Measurements from ENCODE around the gene SRCAP. TPM values are rescaled to one million over a fixed set of nuclear protein-coding genes. Genes with fewer than 3 reads are reported as not detected.

The SRCAP gene
- total RNA-seq, 1 experiment from 2014 or later: 9.4 TPM

GRCh38 chr16:30658731-30659506 is 40.1 kb upstream of the SRCAP start:
- DNase-seq (ENCODE audit: low read depth in 1 of 2, low spot score in 2 of 2): peak in 1 of 2 experiments; percentile 100
- Histone ChIP-seq H3K4me3 (peak overlapping the region; percentile 56), H3K9me3 (replicated peaks) (no peaks in the 10 kb centered on the region), H3K27ac (peak overlapping the region; percentile 94), H3K27me3 (replicated peaks) (no peaks in the 10 kb centered on the region), H3K36me3 (peaks cover 68% of the 10 kb centered on the region), H3K4me1 (replicated peaks) (peaks cover 20% of the 10 kb centered on the region)

GRCh38 chr16:30659507-30660423 is 39.2 kb upstream of the SRCAP start:
- peaks cover 20% of the 10 kb centered on the region for H3K4me1 ChIP-seq (replicated peaks)
- H3K9me3 ChIP-seq (replicated peaks): no peaks in the 10 kb centered on the region
- H3K4me3 ChIP-seq: peak overlapping the region; percentile 56
- H3K27ac ChIP-seq: peak overlapping the region; percentile 94
- DNase-seq (ENCODE audit: low read depth in 1 of 2, low spot score in 2 of 2): no peak
- peaks cover 73% of the 10 kb centered on the region for H3K36me3 ChIP-seq
- no peaks in the 10 kb centered on the region for H3K27me3 ChIP-seq (replicated peaks)

GRCh38 chr16:30660424-30661261 is 38.3 kb upstream of the SRCAP start:
- Histone ChIP-seq H3K36me3 (peaks cover 73% of the 10 kb centered on the region), H3K27me3 (replicated peaks) (no peaks in the 10 kb centered on the region), H3K27ac (peak overlapping the region; percentile 94; the same call in 1 of the 2 replicates), H3K9me3 (replicated peaks) (no peaks in the 10 kb centered on the region), H3K4me3 (peak overlapping the region; percentile 56), H3K4me1 (replicated peaks) (peaks cover 20% of the 10 kb centered on the region)
- DNase-seq (ENCODE audit: low read depth in 1 of 2, low spot score in 2 of 2): no peak

DNA sequence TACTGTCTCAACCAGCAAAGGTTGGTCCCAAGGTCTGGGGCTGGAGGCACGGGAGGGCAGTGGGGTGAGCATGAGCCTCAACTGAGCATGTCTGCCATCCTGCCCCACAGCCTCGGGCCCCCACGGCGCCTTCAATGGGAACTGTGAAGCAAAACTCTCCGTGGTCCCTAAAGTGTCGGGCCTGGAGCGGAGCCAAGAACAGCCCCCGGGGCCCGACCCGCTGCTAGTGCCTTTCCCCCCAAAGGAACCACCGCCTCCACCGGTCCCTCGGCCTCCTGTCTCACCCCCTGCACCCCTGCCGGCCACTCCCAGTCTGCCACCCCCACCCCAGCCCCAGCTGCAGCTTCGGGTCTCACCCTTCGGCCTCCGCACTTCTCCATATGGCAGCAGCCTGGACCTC is 36.5 kb upstream of the SRCAP start:
- peaks cover 14% of the 10 kb centered on the region for H3K4me1 ChIP-seq (replicated peaks)
- no peak for DNase-seq (ENCODE audit: low read depth in 1 of 2, low spot score in 2 of 2)
- peaks cover 77% of the 10 kb centered on the region for H3K36me3 ChIP-seq
- H3K27ac ChIP-seq: no peak overlapping the region
- H3K27me3 ChIP-seq (replicated peaks): no peaks in the 10 kb centered on the region
- H3K9me3 ChIP-seq (replicated peaks): no peaks in the 10 kb centered on the region
- H3K4me3 ChIP-seq: no peak overlapping the region

GRCh38 chr16:30663038-30663437 is 35.9 kb upstream of the SRCAP start:
- Histone ChIP-seq H3K27me3 (replicated peaks) (no peaks in the 10 kb centered on the region), H3K4me3 (no peak overlapping the region), H3K27ac (no peak overlapping the region), H3K9me3 (replicated peaks) (no peaks in the 10 kb centered on the region), H3K4me1 (replicated peaks) (peaks cover 11% of the 10 kb centered on the region), H3K36me3 (peaks cover 83% of the 10 kb centered on the region)
- DNase-seq (ENCODE audit: low read depth in 1 of 2, low spot score in 2 of 2): no peak

GRCh38 chr16:30663820-30664219 is 35.2 kb upstream of the SRCAP start:
- H3K4me3 ChIP-seq: no peak overlapping the region
- H3K36me3 ChIP-seq: peaks cover 89% of the 10 kb centered on the region
- no peaks in the 10 kb centered on the region for H3K9me3 ChIP-seq (replicated peaks)
- DNase-seq (ENCODE audit: low read depth in 1 of 2, low spot score in 2 of 2): no peak
- H3K4me1 ChIP-seq (replicated peaks): peaks cover 11% of the 10 kb centered on the region
- H3K27ac ChIP-seq: no peak overlapping the region
- H3K27me3 ChIP-seq (replicated peaks): no peaks in the 10 kb centered on the region

DNA sequence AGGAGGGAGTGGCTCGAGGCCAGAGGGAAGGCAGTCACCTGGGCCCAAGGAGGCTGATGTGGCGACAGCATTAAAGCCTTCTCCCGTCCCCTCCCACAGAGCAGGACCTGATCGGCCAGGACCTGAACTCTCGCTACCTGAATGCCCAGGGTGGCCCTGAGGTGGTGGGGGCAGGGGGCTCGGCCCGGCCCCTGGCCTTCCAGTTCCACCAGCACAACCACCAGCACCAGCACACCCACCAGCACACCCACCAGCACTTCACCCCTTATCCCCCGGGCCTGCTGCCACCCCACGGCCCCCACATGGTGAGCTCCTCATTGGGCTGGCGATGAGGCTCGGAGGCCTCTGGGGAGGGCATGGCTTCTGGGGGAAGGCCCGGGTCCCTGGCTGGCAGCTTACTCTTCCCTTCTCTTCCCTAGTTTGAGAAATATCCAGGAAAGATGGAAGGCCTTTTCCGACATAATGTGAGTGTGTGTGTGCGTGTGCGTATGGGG is 34.3 kb upstream of the SRCAP start:
- H3K36me3 ChIP-seq: peaks cover 90% of the 10 kb centered on the region
- no peaks in the 10 kb centered on the region for H3K27me3 ChIP-seq (replicated peaks)
- no peak overlapping the region for H3K4me3 ChIP-seq
- H3K27ac ChIP-seq: no peak overlapping the region
- no peaks in the 10 kb centered on the region for H3K9me3 ChIP-seq (replicated peaks)
- DNase-seq (ENCODE audit: low read depth in 1 of 2, low spot score in 2 of 2): no peak
- peaks cover 11% of the 10 kb centered on the region for H3K4me1 ChIP-seq (replicated peaks)

DNA sequence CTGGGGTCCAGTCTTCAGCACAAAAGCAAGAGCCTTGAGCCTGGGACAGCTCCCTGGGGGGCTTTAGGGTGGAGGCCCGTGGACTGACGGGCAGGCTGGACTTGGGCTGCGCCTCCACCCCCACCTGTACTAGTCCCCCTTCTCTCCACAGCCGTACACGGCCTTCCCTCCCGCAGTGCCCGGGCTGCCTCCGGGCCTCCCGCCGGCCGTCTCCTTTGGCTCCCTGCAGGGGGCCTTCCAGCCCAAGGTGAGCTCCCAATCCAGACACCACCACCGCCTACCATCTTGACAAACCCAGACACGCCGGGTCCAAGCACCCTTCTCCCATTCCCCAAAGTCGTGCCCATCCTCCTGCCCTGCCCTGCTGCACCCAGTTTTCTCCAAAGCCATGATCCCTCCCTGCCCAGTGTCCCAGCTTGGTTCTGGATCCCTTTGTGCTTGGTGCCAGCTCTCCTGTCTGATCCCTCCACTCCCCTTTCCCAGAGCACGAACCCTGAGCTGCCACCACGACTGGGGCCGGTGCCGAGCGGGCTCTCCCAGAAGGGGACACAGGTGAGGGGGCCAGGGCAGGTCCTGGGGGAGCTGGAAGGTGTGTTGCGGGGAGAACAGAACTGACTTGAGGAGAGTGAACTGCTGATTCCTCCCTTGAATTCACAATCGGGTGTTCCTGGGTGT is 33.7 kb upstream of the SRCAP start:
- Histone ChIP-seq H3K27me3 (replicated peaks) (no peaks in the 10 kb centered on the region), H3K36me3 (peaks cover 93% of the 10 kb centered on the region), H3K9me3 (replicated peaks) (no peaks in the 10 kb centered on the region), H3K4me3 (no peak overlapping the region), H3K4me1 (replicated peaks) (peaks cover 10% of the 10 kb centered on the region), H3K27ac (no peak overlapping the region)
- no peak for DNase-seq (ENCODE audit: low read depth in 1 of 2, low spot score in 2 of 2)

GRCh38 chr16:30665830-30666190 is 33.2 kb upstream of the SRCAP start:
- H3K9me3 ChIP-seq (replicated peaks): no peaks in the 10 kb centered on the region
- H3K27ac ChIP-seq: no peak overlapping the region
- H3K4me1 ChIP-seq (replicated peaks): peaks cover 4% of the 10 kb centered on the region
- H3K36me3 ChIP-seq: peaks cover 90% of the 10 kb centered on the region
- DNase-seq (ENCODE audit: low read depth in 1 of 2, low spot score in 2 of 2): no peak
- H3K4me3 ChIP-seq: no peak overlapping the region
- H3K27me3 ChIP-seq (replicated peaks): no peaks in the 10 kb centered on the region

GRCh38 chr16:30666681-30667080 is 32.3 kb upstream of the SRCAP start:
- Histone ChIP-seq H3K4me1 (replicated peaks) (no peaks in the 10 kb centered on the region), H3K27ac (no peak overlapping the region), H3K36me3 (peaks cover 84% of the 10 kb centered on the region), H3K9me3 (replicated peaks) (no peaks in the 10 kb centered on the region), H3K27me3 (replicated peaks) (no peaks in the 10 kb centered on the region), H3K4me3 (no peak overlapping the region)
- no peak for DNase-seq (ENCODE audit: low read depth in 1 of 2, low spot score in 2 of 2)

DNA sequence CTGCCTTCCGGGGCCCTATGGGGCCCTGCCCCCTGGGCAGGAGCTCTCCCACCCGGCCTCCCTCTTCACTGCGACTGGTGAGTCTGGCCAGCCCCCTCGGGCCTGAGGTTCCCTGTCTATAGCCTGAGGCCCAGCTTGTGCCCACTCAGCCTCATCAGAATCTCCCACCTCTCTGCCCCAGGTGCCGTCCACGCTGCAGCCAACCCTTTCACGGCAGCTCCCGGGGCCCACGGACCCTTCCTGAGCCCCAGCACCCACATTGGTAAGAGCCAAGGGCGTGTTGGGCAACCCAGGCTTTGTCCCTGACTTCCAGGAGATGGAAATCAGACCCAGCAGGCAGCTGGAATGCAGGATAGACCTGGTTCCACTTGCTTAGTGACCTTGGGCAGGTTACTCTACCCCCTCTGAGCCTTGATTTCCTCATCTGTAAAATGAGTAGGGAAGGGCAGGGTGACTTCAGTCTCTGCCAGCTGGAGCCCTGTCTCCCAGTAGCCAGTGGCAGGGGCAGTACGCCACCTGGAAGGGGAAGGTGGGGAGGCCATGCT is 31.5 kb upstream of the SRCAP start:
- peaks cover 77% of the 10 kb centered on the region for H3K36me3 ChIP-seq
- no peaks in the 10 kb centered on the region for H3K4me1 ChIP-seq (replicated peaks)
- no peak overlapping the region for H3K4me3 ChIP-seq
- no peaks in the 10 kb centered on the region for H3K9me3 ChIP-seq (replicated peaks)
- H3K27me3 ChIP-seq (replicated peaks): no peaks in the 10 kb centered on the region
- H3K27ac ChIP-seq: no peak overlapping the region
- no peak for DNase-seq (ENCODE audit: low read depth in 1 of 2, low spot score in 2 of 2)

DNA sequence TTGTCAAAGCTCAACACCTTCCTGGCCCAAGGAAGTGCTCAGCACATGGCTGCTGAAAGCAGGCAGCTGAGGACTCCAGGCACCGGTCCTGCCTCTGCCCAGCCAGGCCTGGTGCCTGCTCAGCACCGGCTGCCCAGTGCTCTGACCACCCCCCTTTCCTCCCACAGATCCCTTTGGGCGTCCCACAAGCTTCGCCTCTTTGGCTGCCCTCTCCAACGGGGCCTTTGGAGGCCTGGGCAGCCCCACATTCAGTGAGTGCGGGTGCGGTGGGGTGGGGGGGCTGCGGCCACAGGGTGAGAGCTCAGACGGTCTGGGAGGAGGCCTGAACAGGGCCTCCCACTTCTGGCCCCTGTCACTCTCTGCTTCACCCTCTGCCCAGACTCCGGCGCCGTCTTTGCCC is 30.6 kb upstream of the SRCAP start:
- peaks cover 67% of the 10 kb centered on the region for H3K36me3 ChIP-seq
- H3K27me3 ChIP-seq (replicated peaks): no peaks in the 10 kb centered on the region
- no peak for DNase-seq (ENCODE audit: low read depth in 1 of 2, low spot score in 2 of 2)
- H3K4me1 ChIP-seq (replicated peaks): no peaks in the 10 kb centered on the region
- H3K9me3 ChIP-seq (replicated peaks): no peaks in the 10 kb centered on the region
- H3K27ac ChIP-seq: no peak overlapping the region
- no peak overlapping the region for H3K4me3 ChIP-seq
